Measurements from ENCODE around the gene SECISBP2L. TPM values are rescaled to one million over a fixed set of nuclear protein-coding genes. Genes with fewer than 3 reads are reported as not detected.
A peak's percentile ranks its signal among the peaks of the same experiment; 100 is the strongest.
"Not testable (repeated sequence)": the region's sequence is repeated elsewhere in the genome, so short reads cannot be mapped to it uniquely, and the experiment has no call there.

SECISBP2L gene
- 7.7 TPM for polyA plus RNA-seq (2012; ENCODE audit: insufficient read depth, insufficient read length)

GRCh38 chr15:49046220-49047102 is at the start of gene SECISBP2L:
Gene SECISBP2L (minus strand): TSS chr15:49046446. CDS start chr15:49046299, 147 bp downstream.
- DNase-seq (ENCODE audit: low read depth, low spot score), result peak; percentile 85
- peak within 1 kb of the TSS; percentile 84 for H3K4me3 ChIP-seq (ENCODE audit: low read length)

- no peak for DNase-seq (ENCODE audit: low read depth, low spot score)
- H3K4me3 ChIP-seq (ENCODE audit: low read length), result no peak overlapping the region
Observed at GRCh38 chr15:49094923-49095322, 48.7 kb upstream of the SECISBP2L start.

- H3K4me3 ChIP-seq (ENCODE audit: low read length), result no peak overlapping the region
- DNase-seq (ENCODE audit: low read depth, low spot score), result no peak
Observed at GRCh38 chr15:49093252-49094105, 47.2 kb upstream of the SECISBP2L start.

- peak; percentile 34 for DNase-seq (ENCODE audit: low read depth, low spot score)
- H3K4me3 ChIP-seq (ENCODE audit: low read length), result no peak overlapping the region
Observed at GRCh38 chr15:49088996-49089395, 42.8 kb upstream of the SECISBP2L start.

GRCh38 chr15:49085696-49086459 is 39.6 kb upstream of the SECISBP2L start:
- no peak for DNase-seq (ENCODE audit: low read depth, low spot score)
- H3K4me3 ChIP-seq (ENCODE audit: low read length), result no peak overlapping the region

- no peak for DNase-seq (ENCODE audit: low read depth, low spot score)
- no peak overlapping the region for H3K4me3 ChIP-seq (ENCODE audit: low read length)
Observed at GRCh38 chr15:49084285-49084570, 38.0 kb upstream of the SECISBP2L start.

- no peak for DNase-seq (ENCODE audit: low read depth, low spot score)
- no peak overlapping the region for H3K4me3 ChIP-seq (ENCODE audit: low read length)
Observed at GRCh38 chr15:49083401-49084284, 37.4 kb upstream of the SECISBP2L start.

GRCh38 chr15:49082960-49083359 is 36.7 kb upstream of the SECISBP2L start:
- no peak overlapping the region for H3K4me3 ChIP-seq (ENCODE audit: low read length)
- DNase-seq (ENCODE audit: low read depth, low spot score), result no peak

GRCh38 chr15:49079340-49080039 is 33.2 kb upstream of the SECISBP2L start:
- H3K4me3 ChIP-seq (ENCODE audit: low read length), result no peak overlapping the region
- no peak for DNase-seq (ENCODE audit: low read depth, low spot score)

- no peak overlapping the region for H3K4me3 ChIP-seq (ENCODE audit: low read length)
- DNase-seq (ENCODE audit: low read depth, low spot score), result no peak
Observed at GRCh38 chr15:49075881-49076280, 29.6 kb upstream of the SECISBP2L start.

GRCh38 chr15:49074589-49075287 is 28.5 kb upstream of the SECISBP2L start:
- DNase-seq (ENCODE audit: low read depth, low spot score); H3K4me3 ChIP-seq (ENCODE audit: low read length): not testable (repeated sequence)

GRCh38 chr15:49066372-49066771 is 20.1 kb upstream of the SECISBP2L start:
- no peak overlapping the region for H3K4me3 ChIP-seq (ENCODE audit: low read length)
- no peak for DNase-seq (ENCODE audit: low read depth, low spot score)

GRCh38 chr15:49064884-49065283 is 18.6 kb upstream of the SECISBP2L start:
- H3K4me3 ChIP-seq (ENCODE audit: low read length), result no peak overlapping the region
- DNase-seq (ENCODE audit: low read depth, low spot score), result no peak

- no peak overlapping the region for H3K4me3 ChIP-seq (ENCODE audit: low read length)
- DNase-seq (ENCODE audit: low read depth, low spot score), result no peak
Observed at GRCh38 chr15:49064281-49064653, 18.0 kb upstream of the SECISBP2L start.

GRCh38 chr15:49063402-49064280 is 17.4 kb upstream of the SECISBP2L start:
- DNase-seq (ENCODE audit: low read depth, low spot score), result no peak
- no peak overlapping the region for H3K4me3 ChIP-seq (ENCODE audit: low read length)

- no peak for DNase-seq (ENCODE audit: low read depth, low spot score)
- H3K4me3 ChIP-seq (ENCODE audit: low read length), result no peak overlapping the region
Observed at GRCh38 chr15:49062900-49063299, 16.7 kb upstream of the SECISBP2L start.

Data from Jurkat, Clone E6-1 (cell line).